A549 (cell line): ENCODE results near the gene NR1H4. TPM values are rescaled to one million over a fixed set of nuclear protein-coding genes. Genes with fewer than 3 reads are reported as not detected.

Source experiments
- ATAC-seq, 2 experiments: fragments of 200-7000 bp in 1 of 2; fragments of >200 bp in 1 of 2; cut with Nextera tagmentation in 1 of 2; cut with Tn5 transposase in 1 of 2; 3 replicates each; pipeline versions ENCODE4 v1.8.0 to v1.9.1; 2018 to 2020; ENCODE audit warnings: mild to moderate bottlenecking in 1 of 2, moderate library complexity in 1 of 2
- CTCF ChIA-PET: fragments of 300-600 bp; sonication (Branson Sonifier 250); formaldehyde crosslinking; extraction: SDS; loops from one replicate; lab custom pipeline; 2021; ENCODE audit warnings: antibody characterized with exemption, inconsistent platforms; lab: Yijun Ruan, JAX
- POLR2A ChIA-PET: fragments of 350-600 bp; formaldehyde crosslinking; extraction: SDS; loops from one replicate; lab custom pipeline; 2021; ENCODE audit warnings: antibody characterized with exemption, inconsistent platforms; lab: Yijun Ruan, JAX
- DNase-seq, 2 experiments: peaks; one replicate each; pipeline versions ENCODE4 v3.0.0 to v3.0.0-alpha.2; 2011 to 2016; ENCODE audit warnings: low read depth in 1 of 2, low spot score in 1 of 2
- FAIRE-seq: peaks from 2 replicates; lab custom pipeline; 2011; peaks lifted over from hg19 to GRCh38; lab: Jason Lieb, UNC
- H3K27ac ChIP-seq, 2 experiments: fragments of >200 bp; sonication (Bioruptor Twin); formaldehyde crosslinking; 3 replicates each; pipeline ENCODE4 v1.5.1; 2016 to 2017
- H3K4me1 ChIP-seq: fragments of >200 bp; sonication (Bioruptor Twin); formaldehyde crosslinking; 3 replicates; pipeline ENCODE4 v1.6.1; 2016
- H3K4me2 ChIP-seq: fragments of >200 bp; sonication (Bioruptor Twin); formaldehyde crosslinking; 3 replicates; pipeline ENCODE4 v1.6.1; 2016
- H3K4me3 ChIP-seq: fragments of >200 bp; sonication (Bioruptor Twin); formaldehyde crosslinking; 3 replicates; pipeline ENCODE4 v1.5.1; 2016
- H3K9me3 ChIP-seq: fragments of >200 bp; sonication (Bioruptor Twin); formaldehyde crosslinking; 3 replicates; pipeline ENCODE4 v1.6.1; 2016
- CBX8 ChIP-seq: fragments of 200-600 bp; sonication (generic); IDR thresholded peaks from 2 replicates; pipeline ENCODE4 v1.6.1; 2016
- E2F6 ChIP-seq: IDR thresholded peaks from 2 replicates; pipeline ENCODE4 v1.6.1; 2012; ENCODE audit warnings: low read depth, borderline replicate concordance
- EHF ChIP-seq: fragments of 250-450 bp; sonication (Bioruptor Pico); IDR thresholded peaks from 2 replicates; pipeline ENCODE4 v1.5.0; 2020; ENCODE audit warnings: mild to moderate bottlenecking
- EHMT2 ChIP-seq: fragments of 200-600 bp; sonication (generic); IDR thresholded peaks from 2 replicates; pipeline ENCODE4 v1.6.1; 2016; ENCODE audit warnings: antibody characterized with exemption, low read depth, mild to moderate bottlenecking, moderate library complexity
- FOSL2 ChIP-seq, 2 experiments: fragments of 450-650 bp in 1 of 2; fragments of >200 bp in 1 of 2; sonication (Bioruptor Twin) in 1 of 2; formaldehyde crosslinking; IDR thresholded peaks; 2 replicates each; pipeline versions ENCODE4 v1.5.0 to v1.6.1; 2016 to 2020; ENCODE audit warnings: mild to moderate bottlenecking in 1 of 2, moderate library complexity in 1 of 2
- HDAC2 ChIP-seq: fragments of 200-600 bp; sonication (generic); IDR thresholded peaks from 2 replicates; pipeline ENCODE4 v1.6.1; 2016
- HEYL ChIP-seq: fragments of 250-450 bp; sonication (Bioruptor Pico); IDR thresholded peaks from 2 replicates; pipeline ENCODE4 v1.8.0; 2021; ENCODE audit warnings: mild to moderate bottlenecking, moderate library complexity
- HOXB5 ChIP-seq: fragments of 250-450 bp; sonication (Bioruptor Pico); IDR thresholded peaks from 2 replicates; pipeline ENCODE4 v1.5.0; 2020; ENCODE audit warnings: mild to moderate bottlenecking, moderate library complexity
- JUNB ChIP-seq: fragments of >200 bp; sonication (Bioruptor Twin); formaldehyde crosslinking; IDR thresholded peaks from 2 replicates; pipeline ENCODE4 v1.6.1; 2016
- MAFK ChIP-seq: fragments of 450-650 bp; IDR thresholded peaks from 2 replicates; pipeline ENCODE4 v1.6.1; 2014; ENCODE audit not compliant: partially characterized antibody
- NFE2L2 ChIP-seq: fragments of 150-350 bp; conservative IDR thresholded peaks from 2 replicates; pipeline ENCODE4 v1.6.1; 2014; ENCODE audit warnings: low read length
- NPAS2 ChIP-seq: fragments of 250-450 bp; sonication (Bioruptor Pico); IDR thresholded peaks from 2 replicates; pipeline ENCODE4 v1.8.0; 2022; ENCODE audit warnings: mild to moderate bottlenecking, moderate library complexity, borderline replicate concordance
- POLR2A ChIP-seq: IDR thresholded peaks from 2 replicates; pipeline ENCODE4 v1.6.1; 2012; ENCODE audit warnings: mild to moderate bottlenecking, low read length
- RAD21 ChIP-seq, 2 experiments: fragments of >200 bp in 1 of 2; sonication (Bioruptor Twin) in 1 of 2; formaldehyde crosslinking in 1 of 2; IDR thresholded peaks in 1 of 2; conservative IDR thresholded peaks in 1 of 2; 2 replicates in 1 of 2; 3 replicates in 1 of 2; pipeline ENCODE4 v1.6.1; 2012 to 2018; ENCODE audit warnings: inconsistent platforms in 1 of 2
- REST ChIP-seq: fragments of 200-600 bp; sonication (generic); IDR thresholded peaks from 2 replicates; pipeline ENCODE4 v1.6.1; 2016; ENCODE audit warnings: antibody characterized with exemption, mild to moderate bottlenecking, moderate library complexity
- TFCP2L1 ChIP-seq: fragments of 250-450 bp; sonication (Bioruptor Pico); IDR thresholded peaks from 2 replicates; pipeline ENCODE4 v1.5.0; 2021; ENCODE audit warnings: mild to moderate bottlenecking
- WGBS: methylation state at CpG from one replicate; pipeline ENCODE4 v1.1.6; 2017; ENCODE audit errors: missing lambda C conversion rate; 5-methylcytosine and 5-hydroxymethylcytosine counted together
- polyA plus RNA-seq, 4 experiments: library from polyadenylated mRNA; depleted of rRNA in 3 of 4; stranded (reverse); fragments of >200 nt; fragmentation: RNase III in 1 of 4; extraction: RNeasy Plus Mini Kit Qiagen cat#74134 plus additional on column Dnase treatment in 1 of 4; gene quantifications; 2 replicates in 3 of 4; 3 replicates in 1 of 4; pipeline ENCODE4 v1.2.3, GENCODE V29; 2011 to 2017
- TF ChIP-seq, protein P1 (sequence below): fragments of 150-350 bp; IDR thresholded peaks from 2 replicates; pipeline ENCODE4 v1.6.1; 2014; ENCODE audit warnings: low read depth, mild to moderate bottlenecking, low read length
- TF ChIP-seq, protein P2 (sequence below): fragments of 250-450 bp; sonication (Bioruptor Pico); IDR thresholded peaks from 2 replicates; pipeline ENCODE4 v1.5.0; 2021; ENCODE audit warnings: mild to moderate bottlenecking, moderate library complexity, borderline replicate concordance
- TF ChIP-seq, protein P3 (sequence below): fragments of 250-450 bp; sonication (Bioruptor Pico); IDR thresholded peaks from 2 replicates; pipeline ENCODE4 v1.5.0; 2020; ENCODE audit warnings: low read depth, mild to moderate bottlenecking, moderate library complexity

The NR1H4 gene
- polyA plus RNA-seq, 2 of the 4 experiments (the other 2 are of a cell fraction) = 0.40 to 1.4 TPM

GRCh38 chr12:100442403-100442802, 31.3 kb upstream of the NR1H4 start:
- FAIRE-seq (no peak), ATAC-seq (no peak), DNase-seq (no peak)
- H3K9me3 ChIP-seq = no peaks in the 10 kb centered on the region
- POLR2A ChIA-PET = no interaction called here
- CTCF ChIA-PET = interaction anchor here (0.6 to 1.3 kb wide), 2 partner anchors 9 to 77 kb away, joined by 3 to 5 read pairs; no protein-coding TSS in a partner anchor
- H3K4me3 ChIP-seq = no peak overlapping the region
- no peak overlapping the region for H3K4me2 ChIP-seq
- 53% methylated on average over 1 of the region's 1 CpG for WGBS
- no peak overlapping the region for H3K27ac ChIP-seq
- no peak for TF ChIP-seq EHMT2
- TF ChIP-seq E2F6 = no peak
- TF ChIP-seq NPAS2 (CRISPR knock-in tag) = no peak
- TF ChIP-seq, protein P1, sequence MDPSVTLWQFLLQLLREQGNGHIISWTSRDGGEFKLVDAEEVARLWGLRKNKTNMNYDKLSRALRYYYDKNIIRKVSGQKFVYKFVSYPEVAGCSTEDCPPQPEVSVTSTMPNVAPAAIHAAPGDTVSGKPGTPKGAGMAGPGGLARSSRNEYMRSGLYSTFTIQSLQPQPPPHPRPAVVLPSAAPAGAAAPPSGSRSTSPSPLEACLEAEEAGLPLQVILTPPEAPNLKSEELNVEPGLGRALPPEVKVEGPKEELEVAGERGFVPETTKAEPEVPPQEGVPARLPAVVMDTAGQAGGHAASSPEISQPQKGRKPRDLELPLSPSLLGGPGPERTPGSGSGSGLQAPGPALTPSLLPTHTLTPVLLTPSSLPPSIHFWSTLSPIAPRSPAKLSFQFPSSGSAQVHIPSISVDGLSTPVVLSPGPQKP = no peak
- TF ChIP-seq EHF (CRISPR knock-in tag) = no peak
- no peak for TF ChIP-seq MAFK
- TF ChIP-seq POLR2A = no peak
- no peak for TF ChIP-seq REST
- TF ChIP-seq NFE2L2 = no peak
- no peak for TF ChIP-seq HOXB5 (CRISPR knock-in tag)
- no peak for TF ChIP-seq HDAC2
- TF ChIP-seq TFCP2L1 = no peak
- TF ChIP-seq, all 56 proteins: peak for 0
- H3K4me1 ChIP-seq = no peaks in the 10 kb centered on the region

DNA sequence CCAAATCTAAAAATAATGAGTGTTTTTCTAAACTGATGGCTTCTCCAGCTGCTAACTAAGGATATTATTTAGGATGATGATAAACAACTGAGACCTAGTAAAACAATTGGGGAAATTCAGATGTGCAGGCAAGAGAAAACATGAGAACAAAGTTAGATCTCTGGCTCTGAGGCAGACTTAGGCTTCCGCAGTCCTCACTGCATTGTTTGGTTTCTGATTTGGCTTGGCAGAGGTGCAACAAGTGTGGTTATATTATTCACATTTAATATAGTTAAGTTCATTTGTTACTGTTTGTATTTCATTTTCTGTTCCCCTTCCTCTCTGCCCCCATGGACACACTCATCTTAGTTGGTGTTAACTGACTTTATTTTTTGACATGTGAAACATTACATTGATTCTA, 30.2 kb upstream of the NR1H4 start:
- ChIA-PET CTCF (no interaction called here), POLR2A (no interaction called here)
- WGBS = 87% methylated on average over 1 of the region's 1 CpG
- DNase-seq (no peak), ATAC-seq (no peak), FAIRE-seq (no peak)
- no peak overlapping the region for H3K27ac ChIP-seq
- TF ChIP-seq, protein P2, sequence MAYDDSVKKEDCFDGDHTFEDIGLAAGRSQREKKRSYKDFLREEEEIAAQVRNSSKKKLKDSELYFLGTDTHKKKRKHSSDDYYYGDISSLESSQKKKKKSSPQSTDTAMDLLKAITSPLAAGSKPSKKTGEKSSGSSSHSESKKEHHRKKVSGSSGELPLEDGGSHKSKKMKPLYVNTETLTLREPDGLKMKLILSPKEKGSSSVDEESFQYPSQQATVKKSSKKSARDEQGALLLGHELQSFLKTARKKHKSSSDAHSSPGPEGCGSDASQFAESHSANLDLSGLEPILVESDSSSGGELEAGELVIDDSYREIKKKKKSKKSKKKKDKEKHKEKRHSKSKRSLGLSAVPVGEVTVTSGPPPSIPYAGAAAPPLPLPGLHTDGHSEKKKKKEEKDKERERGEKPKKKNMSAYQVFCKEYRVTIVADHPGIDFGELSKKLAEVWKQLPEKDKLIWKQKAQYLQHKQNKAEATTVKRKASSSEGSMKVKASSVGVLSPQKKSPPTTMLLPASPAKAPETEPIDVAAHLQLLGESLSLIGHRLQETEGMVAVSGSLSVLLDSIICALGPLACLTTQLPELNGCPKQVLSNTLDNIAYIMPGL (CRISPR knock-in tag) = no peak
- TF ChIP-seq, protein P3, sequence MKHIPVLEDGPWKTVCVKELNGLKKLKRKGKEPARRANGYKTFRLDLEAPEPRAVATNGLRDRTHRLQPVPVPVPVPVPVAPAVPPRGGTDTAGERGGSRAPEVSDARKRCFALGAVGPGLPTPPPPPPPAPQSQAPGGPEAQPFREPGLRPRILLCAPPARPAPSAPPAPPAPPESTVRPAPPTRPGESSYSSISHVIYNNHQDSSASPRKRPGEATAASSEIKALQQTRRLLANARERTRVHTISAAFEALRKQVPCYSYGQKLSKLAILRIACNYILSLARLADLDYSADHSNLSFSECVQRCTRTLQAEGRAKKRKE (CRISPR knock-in tag) = no peak
- TF ChIP-seq JUNB = no peak
- no peak for TF ChIP-seq EHMT2
- TF ChIP-seq, protein P1 = no peak
- TF ChIP-seq RAD21 (conservative IDR thresholded peaks at IDR 0.05 in 1 of 2, IDR thresholded peaks at IDR 0.05 in 1 of 2) = no peak
- TF ChIP-seq FOSL2 (IDR thresholded peaks at IDR 0.05) = no peak
- TF ChIP-seq FOSL2 (CRISPR knock-in tag; IDR thresholded peaks at IDR 0.05) = no peak
- TF ChIP-seq HEYL (CRISPR knock-in tag) = no peak
- TF ChIP-seq CBX8 = no peak
- TF ChIP-seq HDAC2 = no peak
- no peak overlapping the region for H3K4me3 ChIP-seq
- H3K4me1 ChIP-seq = no peaks in the 10 kb centered on the region
- H3K4me2 ChIP-seq = no peak overlapping the region
- no peaks in the 10 kb centered on the region for H3K9me3 ChIP-seq
